Spleen (tissue), 11 donors: ENCODE results near the gene SNCG. TPM values are rescaled to one million over a fixed set of nuclear protein-coding genes. Genes with fewer than 3 reads are reported as not detected.

Experiments
- DNase-seq: peaks from one replicate; pipeline ENCODE4 v3.0.0-alpha.2; 2020
- H3K27ac ChIP-seq, 8 donors: fragments of 200-600 bp; sonication (generic) in 7 of 8; 1 replicate in 4 of 8; 2 replicates in 4 of 8; pipeline versions ENCODE4 v1.5.0 to v1.8.0; 2016 to 2021; ENCODE audit warnings: inconsistent platforms in 4 of 8, mild to moderate bottlenecking in 4 of 8, moderate library complexity in 1 of 8
- H3K27me3 ChIP-seq, 7 donors: fragments of 200-600 bp; sonication (generic) in 6 of 7; replicated peaks in 1 of 7; 1 replicate in 4 of 7; 2 replicates in 3 of 7; pipeline versions ENCODE4 v1.5.0 to v1.8.0; 2016 to 2021; ENCODE audit warnings: inconsistent platforms in 3 of 7, mild to moderate bottlenecking in 1 of 7
- H3K36me3 ChIP-seq, 6 donors: fragments of 200-600 bp; sonication (generic) in 5 of 6; 1 replicate in 4 of 6; 2 replicates in 2 of 6; pipeline versions ENCODE4 v1.5.0 to v1.8.0; 2016 to 2021; ENCODE audit warnings: inconsistent platforms in 2 of 6
- H3K4me1 ChIP-seq, 6 donors: fragments of 200-600 bp; sonication (generic) in 5 of 6; 1 replicate in 3 of 6; 2 replicates in 3 of 6; pipeline versions ENCODE4 v1.5.0 to v1.8.0; 2016 to 2021; ENCODE audit warnings: inconsistent platforms in 3 of 6
- H3K4me3 ChIP-seq, 8 donors: fragments of 200-600 bp; sonication (generic) in 7 of 8; 1 replicate in 4 of 8; 2 replicates in 4 of 8; pipeline versions ENCODE4 v1.5.0 to v1.8.0; 2016 to 2021; ENCODE audit warnings: inconsistent platforms in 4 of 8, mild to moderate bottlenecking in 4 of 8, moderate library complexity in 2 of 8
- H3K9me3 ChIP-seq, 8 donors: fragments of 200-600 bp; sonication (generic) in 7 of 8; 1 replicate in 4 of 8; 2 replicates in 4 of 8; pipeline versions ENCODE4 v1.5.0 to v1.8.0; 2016 to 2021; ENCODE audit warnings: inconsistent platforms in 4 of 8
- CTCF ChIP-seq, 11 experiments: fragments of 200-600 bp in 7 of 11; fragments of 450-650 bp in 4 of 11; sonication (generic) in 4 of 11; IDR thresholded peaks in 8 of 11; conservative IDR thresholded peaks in 3 of 11; 1 replicate in 7 of 11; 2 replicates in 4 of 11; pipeline versions ENCODE4 v1.4.0 to v1.8.0; 2016 to 2021; ENCODE audit warnings: antibody characterized with exemption in 11 of 11, inconsistent platforms in 4 of 11, mild to moderate bottlenecking in 1 of 11
- POLR2A ChIP-seq, 3 donors: fragments of 450-650 bp; IDR thresholded peaks; one replicate each; pipeline ENCODE4 v1.5.1; 2017; ENCODE audit warnings: antibody characterized with exemption in 3 of 3, mild to moderate bottlenecking in 1 of 3
- POLR2AphosphoS5 ChIP-seq, 3 donors: sonication (generic); formaldehyde crosslinking; IDR thresholded peaks; one replicate each; pipeline ENCODE4 v1.5.1; 2017; ENCODE audit warnings: antibody characterized with exemption in 3 of 3
- WGBS, 5 donors: extraction: QIAGEN DNeasy Blood & Tissue Kit in 3 of 5; methylation state at CpG; one replicate each; pipeline versions ENCODE4 v1.1.5 to v1.1.7; 2013 to 2018; 5-methylcytosine and 5-hydroxymethylcytosine counted together
- intact Hi-C: fragments of 100-400 bp; cut with DNase I; formaldehyde crosslinking; loops from one replicate; pipeline ENCODE4 v1.15.0; 2023; ENCODE audit warnings: low total_unique reads
- polyA plus RNA-seq, 3 donors: library from polyadenylated mRNA; stranded (reverse); fragments of 200-250 nt; gene quantifications; one replicate each; pipeline ENCODE4 v1.2.1, GENCODE V29; 2013
- total RNA-seq, 7 donors: library from RNA; depleted of rRNA in 3 of 7; stranded (reverse); fragments of >200 nt in 3 of 7; fragmentation: NEBNext Ultra II Directional in 4 of 7; extraction: Animal tissue kit (Norgen Biotek cat#: 25700) in 4 of 7; gene quantifications; one replicate each; pipeline versions ENCODE4 v1.1.0 to v1.2.1, GENCODE V29; 2016 to 2021
- donor health status: healthy with polysubstance abuse.
- donor health status: DM: no; HTN: no; CAD: no; lungs with moderate emphysema.
- donor health status: DM: no; HTN: no; CAD: no.
- donor health status: Bipolar disorder and iron deficiency.
- donor health status: healthy.
- donor health status: DM: no; HTN: no; CAD: no.
- donor health status: DM: yes; HTN: yes; CAD: no.

SNCG gene
- total and polyA plus RNA-seq, 10 donors = 19.9 to 127 (median 81.1) TPM

- H3K27ac ChIP-seq = peak within 1 kb of the TSS; percentile 21 to 87 (median 76)
- 22 to 37% (median 31%) methylated on average over 6 to 9 of the region's 9 CpGs for WGBS, 5 donors
- peak; percentile 80 for DNase-seq
- H3K4me3 ChIP-seq = peak within 1 kb of the TSS; percentile 27 to 72 (median 50)
- intact Hi-C loops = no loop called here
- H3K4me1 ChIP-seq = peaks cover 8 to 76% (median 44%) of the 10 kb centered on the region in 6 donors
- TF ChIP-seq CTCF (IDR thresholded peaks at IDR 0.05 in 8 of 11, conservative IDR thresholded peaks at IDR 0.05 in 3 of 11) = no peak
- peak; percentile 26 to 70 (median 51) for TF ChIP-seq POLR2AphosphoS5 (IDR thresholded peaks at IDR 0.05)
- H3K9me3 ChIP-seq = peaks cover 0 to 15% (median 8%) of the 10 kb centered on the region in 8 donors
- H3K27me3 ChIP-seq = peaks cover 0 to 22% (median 0%) of the 10 kb centered on the region in 7 donors
- H3K36me3 ChIP-seq = peaks cover 0 to 14% (median 0%) of the 10 kb centered on the region in 6 donors
Measured at GRCh38 chr10:86957471-86958115, 806 bp upstream of the SNCG start, which contains the start of gene MMRN2. MMRN2 (minus strand) TSS chr10:86957615; CDS start chr10:86957541, 74 bp downstream.

- peak; percentile 81 for DNase-seq
- H3K9me3 ChIP-seq = no peaks in the 10 kb centered on the region
- H3K27ac ChIP-seq = peak overlapping the region in 7 of 8 donors; percentile 51 to 87 (median 81)
- H3K36me3 ChIP-seq = peaks cover 0 to 20% (median 0%) of the 10 kb centered on the region in 6 donors
- peaks cover 8 to 62% (median 41%) of the 10 kb centered on the region in 6 donors for H3K4me1 ChIP-seq
- 36 to 55% (median 52%) methylated on average over 8 to 16 of the region's 16 CpGs for WGBS, 5 donors
- TF ChIP-seq POLR2A (IDR thresholded peaks at IDR 0.05) (no peak), POLR2AphosphoS5 (IDR thresholded peaks at IDR 0.05) (peak; percentile 65 to 73 (median 68))
- intact Hi-C loops = no loop called here
- H3K27me3 ChIP-seq = peaks cover 0 to 22% (median 0%) of the 10 kb centered on the region in 7 donors
- H3K4me3 ChIP-seq = peak overlapping the region in 7 of 8 donors; percentile 28 to 72 (median 51)
Measured at GRCh38 chr10:86958901-86959736, 720 bp downstream of the SNCG start.

GRCh38 chr10:86959737-86960002 is 1.3 kb downstream of the SNCG start:
- peak overlapping the region in 7 of 8 donors; percentile 13 to 87 (median 81) for H3K27ac ChIP-seq
- H3K27me3 ChIP-seq = peaks cover 0 to 22% (median 0%) of the 10 kb centered on the region in 7 donors
- 73 to 85% (median 82%) methylated on average over 1 to 2 of the region's 2 CpGs; no CpG with 5 or more reads in 1 of the 5 donors for WGBS, 5 donors
- TF ChIP-seq CTCF (IDR thresholded peaks at IDR 0.05 in 8 of 11, conservative IDR thresholded peaks at IDR 0.05 in 3 of 11) (no peak), POLR2AphosphoS5 (IDR thresholded peaks at IDR 0.05) (no peak), POLR2A (IDR thresholded peaks at IDR 0.05) (no peak)
- DNase-seq = no peak
- no peaks in the 10 kb centered on the region for H3K9me3 ChIP-seq
- H3K4me3 ChIP-seq = peak overlapping the region in 5 of 8 donors; percentile 36 to 72 (median 58)
- H3K4me1 ChIP-seq = peaks cover 8 to 58% (median 39%) of the 10 kb centered on the region in 6 donors
- peaks cover 0 to 20% (median 0%) of the 10 kb centered on the region in 6 donors for H3K36me3 ChIP-seq
- intact Hi-C loops = no loop called here

- H3K27me3 ChIP-seq = peaks cover 0 to 22% (median 0%) of the 10 kb centered on the region in 7 donors
- peaks cover 8 to 53% (median 34%) of the 10 kb centered on the region in 6 donors for H3K4me1 ChIP-seq
- intact Hi-C loops = no loop called here
- peak; percentile 78 for DNase-seq
- TF ChIP-seq CTCF (IDR thresholded peaks at IDR 0.05 in 8 of 11, conservative IDR thresholded peaks at IDR 0.05 in 3 of 11) = peak; percentile 60 to 96 (median 81)
- TF ChIP-seq POLR2AphosphoS5 (IDR thresholded peaks at IDR 0.05) = peak; percentile 7 to 68 (median 67)
- TF ChIP-seq POLR2A (IDR thresholded peaks at IDR 0.05) = no peak
- WGBS, 5 donors = 55 to 82% (median 70%) methylated on average over 15 to 37 of the region's 37 CpGs
- no peaks in the 10 kb centered on the region for H3K9me3 ChIP-seq
- peak overlapping the region in 5 of 8 donors; percentile 36 to 72 (median 58) for H3K4me3 ChIP-seq
- peak overlapping the region in 7 of 8 donors; percentile 13 to 87 (median 81) for H3K27ac ChIP-seq
- H3K36me3 ChIP-seq = peaks cover 0 to 20% (median 0%) of the 10 kb centered on the region in 6 donors
Measured at GRCh38 chr10:86960003-86960862, 1.8 kb downstream of the SNCG start.
